Endodermal cell (in vitro differentiated cells): ENCODE data around the gene KDELR3. TPM values are rescaled to one million over a fixed set of nuclear protein-coding genes. Genes with fewer than 3 reads are reported as not detected.

Experiments used
- DNase-seq: peaks from one replicate; pipeline ENCODE4 v3.0.0-alpha.2; 2017
- H3K27ac ChIP-seq: 2 replicates; pipeline ENCODE4 v1.5.1; 2013; ENCODE audit warnings: mild to moderate bottlenecking, low read depth, low read length, moderate library complexity
- H3K27me3 ChIP-seq: 2 replicates; pipeline ENCODE4 v1.6.1; 2013; ENCODE audit warnings: mild to moderate bottlenecking, low read length, moderate library complexity; ENCODE audit not compliant: insufficient read depth, control insufficient read depth, poor library complexity, severe bottlenecking
- H3K36me3 ChIP-seq: 2 replicates; pipeline ENCODE4 v1.7.0; 2013; ENCODE audit warnings: mild to moderate bottlenecking, low read length, moderate library complexity; ENCODE audit not compliant: control insufficient read depth, insufficient read depth
- H3K4me1 ChIP-seq: one replicate; pipeline ENCODE4 v1.7.0; 2013; ENCODE audit warnings: low read length; ENCODE audit not compliant: control insufficient read depth, insufficient read depth
- H3K4me3 ChIP-seq: 2 replicates; pipeline ENCODE4 v1.5.1; 2013; ENCODE audit warnings: mild to moderate bottlenecking, low read length, moderate library complexity
- H3K9ac ChIP-seq: 2 replicates; pipeline ENCODE4 v1.6.1; 2013; ENCODE audit warnings: mild to moderate bottlenecking, low read length, moderate library complexity; ENCODE audit not compliant: poor library complexity, severe bottlenecking; ENCODE audit errors: extremely low read depth
- H3K9me3 ChIP-seq: 2 replicates; pipeline ENCODE4 v1.6.1; 2013; ENCODE audit warnings: mild to moderate bottlenecking, low read length, moderate library complexity; ENCODE audit not compliant: control insufficient read depth
- H3K27ac Mint-ChIP-seq: 2 replicates; pipeline ENCODE4 v1.8.0; 2020; ENCODE audit warnings: mixed read lengths
- H3K27me3 Mint-ChIP-seq: 2 replicates; pipeline ENCODE4 v1.8.0; 2021; ENCODE audit warnings: mild to moderate bottlenecking, mixed read lengths; ENCODE audit not compliant: insufficient read depth
- H3K36me3 Mint-ChIP-seq: 2 replicates; pipeline ENCODE4 v1.8.0; 2020; ENCODE audit warnings: low read depth, mixed read lengths
- H3K4me1 Mint-ChIP-seq: 2 replicates; pipeline ENCODE4 v1.8.0; 2020; ENCODE audit warnings: mixed read lengths
- H3K4me3 Mint-ChIP-seq: 2 replicates; pipeline ENCODE4 v1.8.0; 2020; ENCODE audit warnings: mild to moderate bottlenecking, moderate library complexity, mixed read lengths
- H3K9me3 Mint-ChIP-seq: 2 replicates; pipeline ENCODE4 v1.8.0; 2020; ENCODE audit warnings: mild to moderate bottlenecking, mixed read lengths
- WGBS, 2 experiments: methylation state at CpG; one replicate each; pipeline versions ENCODE4 v1.1.5 to v1.1.7; 2013; ENCODE audit warnings: missing lambda C conversion rate in 2 of 2, mixed read lengths in 1 of 2; ENCODE audit not compliant: insufficient coverage in 1 of 2, insufficient read length in 1 of 2; 5-methylcytosine and 5-hydroxymethylcytosine counted together
- total RNA-seq, 2 donors: library from RNA; stranded (reverse); fragmentation: NEBNext Ultra II Directional in 1 of 2; extraction: Animal tissue kit (Norgen Biotek cat#: 25700) in 1 of 2; gene quantifications; 2 replicates in 1 of 2; 3 replicates in 1 of 2; pipeline ENCODE4 v1.2.1, GENCODE V29; 2021
- TF ChIP-seq, protein P1 (sequence below): fragments of 200-600 bp; sonication (generic); conservative IDR thresholded peaks from 2 replicates; pipeline ENCODE4 v1.5.0; 2021; ENCODE audit warnings: antibody characterized with exemption, mild to moderate bottlenecking

KDELR3 gene
- total RNA-seq, 2 donors from 2014 or later = 11.4 to 14.9 TPM

DNA sequence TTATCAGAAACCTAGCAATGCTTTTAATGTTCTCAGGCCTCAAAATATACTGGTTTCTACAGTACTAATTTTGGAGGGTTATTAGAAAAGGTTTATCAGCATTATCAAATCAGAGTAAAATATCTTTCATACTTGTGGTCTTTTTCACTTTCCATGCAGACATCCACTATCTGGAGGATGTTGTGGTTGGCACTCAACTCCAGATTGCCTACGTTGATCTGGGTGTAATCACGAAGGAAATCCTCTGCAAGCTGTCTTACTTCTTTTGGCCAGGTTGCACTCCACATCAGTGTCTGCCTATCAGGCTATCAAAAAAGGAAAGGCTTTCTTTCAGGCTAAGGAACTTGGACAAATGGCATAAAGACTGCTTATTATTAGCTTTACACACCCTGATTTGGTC is 26.6 kb downstream of the KDELR3 start:
- H3K36me3 ChIP-seq = peaks cover 100% of the 10 kb centered on the region
- H3K27me3 Mint-ChIP-seq = no peaks in the 10 kb centered on the region
- 100% methylated on average over 2 of the region's 2 CpGs for WGBS, 2 experiments
- peaks cover 12% of the 10 kb centered on the region for H3K4me1 Mint-ChIP-seq
- no peak overlapping the region for H3K27ac ChIP-seq
- no peak overlapping the region for H3K9ac ChIP-seq
- peaks cover 90% of the 10 kb centered on the region for H3K36me3 Mint-ChIP-seq
- H3K27ac Mint-ChIP-seq = no peak overlapping the region
- no peaks in the 10 kb centered on the region for H3K9me3 Mint-ChIP-seq
- no peaks in the 10 kb centered on the region for H3K27me3 ChIP-seq
- no peak overlapping the region for H3K4me3 Mint-ChIP-seq
- TF ChIP-seq, protein P1, sequence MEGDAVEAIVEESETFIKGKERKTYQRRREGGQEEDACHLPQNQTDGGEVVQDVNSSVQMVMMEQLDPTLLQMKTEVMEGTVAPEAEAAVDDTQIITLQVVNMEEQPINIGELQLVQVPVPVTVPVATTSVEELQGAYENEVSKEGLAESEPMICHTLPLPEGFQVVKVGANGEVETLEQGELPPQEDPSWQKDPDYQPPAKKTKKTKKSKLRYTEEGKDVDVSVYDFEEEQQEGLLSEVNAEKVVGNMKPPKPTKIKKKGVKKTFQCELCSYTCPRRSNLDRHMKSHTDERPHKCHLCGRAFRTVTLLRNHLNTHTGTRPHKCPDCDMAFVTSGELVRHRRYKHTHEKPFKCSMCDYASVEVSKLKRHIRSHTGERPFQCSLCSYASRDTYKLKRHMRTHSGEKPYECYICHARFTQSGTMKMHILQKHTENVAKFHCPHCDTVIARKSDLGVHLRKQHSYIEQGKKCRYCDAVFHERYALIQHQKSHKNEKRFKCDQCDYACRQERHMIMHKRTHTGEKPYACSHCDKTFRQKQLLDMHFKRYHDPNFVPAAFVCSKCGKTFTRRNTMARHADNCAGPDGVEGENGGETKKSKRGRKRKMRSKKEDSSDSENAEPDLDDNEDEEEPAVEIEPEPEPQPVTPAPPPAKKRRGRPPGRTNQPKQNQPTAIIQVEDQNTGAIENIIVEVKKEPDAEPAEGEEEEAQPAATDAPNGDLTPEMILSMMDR = no peak
- no peaks in the 10 kb centered on the region for H3K9me3 ChIP-seq
- peaks cover 5% of the 10 kb centered on the region for H3K4me1 ChIP-seq
- no peak overlapping the region for H3K4me3 ChIP-seq
- no peak for DNase-seq

DNA sequence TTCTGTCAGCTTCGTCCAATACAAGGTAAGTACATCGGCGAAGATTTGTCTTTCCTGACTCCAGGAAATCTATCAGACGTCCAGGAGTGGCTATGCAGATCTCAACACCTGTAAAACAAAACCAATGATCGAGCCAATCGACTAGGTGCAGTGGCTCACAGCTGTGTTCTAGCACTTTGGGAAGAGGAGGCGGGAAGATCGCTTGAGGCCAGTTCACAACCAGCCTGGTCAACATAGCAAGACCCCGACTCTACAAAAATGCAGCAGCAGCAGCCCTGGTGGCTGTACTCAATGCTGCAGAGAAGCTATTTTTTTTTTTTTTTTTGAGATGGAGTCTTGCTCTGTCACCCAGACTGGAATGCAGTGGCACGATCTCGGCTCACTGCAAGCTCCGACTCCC is 27.0 kb downstream of the KDELR3 start:
- peaks cover 8% of the 10 kb centered on the region for H3K4me1 Mint-ChIP-seq
- no peak overlapping the region for H3K4me3 Mint-ChIP-seq
- no peak overlapping the region for H3K4me3 ChIP-seq
- no peaks in the 10 kb centered on the region for H3K27me3 ChIP-seq
- no peaks in the 10 kb centered on the region for H3K27me3 Mint-ChIP-seq
- H3K9ac ChIP-seq = no peak overlapping the region
- TF ChIP-seq, protein P1 = peak; percentile 55
- H3K27ac Mint-ChIP-seq = no peak overlapping the region
- no peaks in the 10 kb centered on the region for H3K9me3 Mint-ChIP-seq
- 93 to 97% methylated on average over 11 to 12 of the region's 12 CpGs for WGBS, 2 experiments
- DNase-seq = no peak
- peaks cover 4% of the 10 kb centered on the region for H3K4me1 ChIP-seq
- H3K9me3 ChIP-seq = no peaks in the 10 kb centered on the region
- H3K27ac ChIP-seq = no peak overlapping the region
- peaks cover 90% of the 10 kb centered on the region for H3K36me3 Mint-ChIP-seq
- H3K36me3 ChIP-seq = peaks cover 100% of the 10 kb centered on the region

DNA sequence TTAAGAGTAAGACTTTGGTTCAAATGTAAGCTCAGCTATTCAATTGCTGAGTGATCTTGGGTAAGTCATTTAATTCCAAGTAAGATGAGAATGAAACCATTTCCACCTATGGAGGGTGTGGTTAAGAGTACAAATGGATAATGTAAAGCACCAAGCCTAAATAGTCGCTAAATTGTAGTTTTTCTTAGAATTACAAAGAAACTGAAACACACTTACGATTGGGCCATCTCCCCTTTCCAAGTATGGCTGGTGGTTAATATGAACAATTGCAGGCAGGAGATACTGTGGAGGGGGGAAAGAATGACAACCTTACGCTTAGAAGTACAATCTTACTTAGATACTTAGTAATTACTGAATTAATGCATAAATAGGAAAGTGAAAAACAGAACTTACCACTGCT is 30.0 kb downstream of the KDELR3 start:
- H3K27me3 ChIP-seq = no peaks in the 10 kb centered on the region
- peaks cover 2% of the 10 kb centered on the region for H3K4me1 ChIP-seq
- TF ChIP-seq, protein P1 = no peak
- Mint-ChIP-seq H3K4me1 (peaks cover 9% of the 10 kb centered on the region), H3K27me3 (no peaks in the 10 kb centered on the region), H3K4me3 (no peak overlapping the region), H3K36me3 (peaks cover 94% of the 10 kb centered on the region), H3K27ac (no peak overlapping the region), H3K9me3 (no peaks in the 10 kb centered on the region)
- no peak overlapping the region for H3K9ac ChIP-seq
- H3K36me3 ChIP-seq = peaks cover 97% of the 10 kb centered on the region
- H3K4me3 ChIP-seq = no peak overlapping the region
- no peak overlapping the region for H3K27ac ChIP-seq
- WGBS, 2 experiments = 93 to 97% methylated on average over 2 of the region's 3 CpGs
- no peaks in the 10 kb centered on the region for H3K9me3 ChIP-seq
- no peak for DNase-seq
